Sigmoid colon (tissue), 4 donors: Measurements from ENCODE around the gene MC5R.

Experiments
- CTCF ChIP-seq, 4 experiments: fragments of 450-650 bp in 3 of 4; fragments of 200-600 bp in 1 of 4; IDR thresholded peaks; one replicate each; pipeline ENCODE4 v1.5.1; 2016 to 2019; ENCODE audit warnings: antibody characterized with exemption in 4 of 4, mild to moderate bottlenecking in 3 of 4, moderate library complexity in 2 of 4
- POLR2A ChIP-seq, 2 donors: fragments of 450-650 bp; IDR thresholded peaks; one replicate each; pipeline ENCODE4 v1.6.1; 2016; ENCODE audit warnings: antibody characterized with exemption in 2 of 2, mild to moderate bottlenecking in 2 of 2, moderate library complexity in 2 of 2
- POLR2AphosphoS5 ChIP-seq, 4 donors: sonication (generic); formaldehyde crosslinking; IDR thresholded peaks; one replicate each; pipeline ENCODE4 v1.6.1; 2017; ENCODE audit warnings: antibody characterized with exemption in 4 of 4

- peak in 1 of 4 experiments; percentile 28 for TF ChIP-seq CTCF (IDR thresholded peaks at IDR 0.05)
- TF ChIP-seq POLR2A (IDR thresholded peaks at IDR 0.05) = no peak
- TF ChIP-seq POLR2AphosphoS5 (IDR thresholded peaks at IDR 0.05) = no peak
Observed at GRCh38 chr18:13800505-13801259, 23.3 kb upstream of the MC5R start.
